ENCODE data around the gene SDHAF1.

SDHAF1 gene

GRCh38 chr19:35987571-35987896 lies 7.5 kb upstream of the SDHAF1 start:
- DNase-seq: no peak

DNA sequence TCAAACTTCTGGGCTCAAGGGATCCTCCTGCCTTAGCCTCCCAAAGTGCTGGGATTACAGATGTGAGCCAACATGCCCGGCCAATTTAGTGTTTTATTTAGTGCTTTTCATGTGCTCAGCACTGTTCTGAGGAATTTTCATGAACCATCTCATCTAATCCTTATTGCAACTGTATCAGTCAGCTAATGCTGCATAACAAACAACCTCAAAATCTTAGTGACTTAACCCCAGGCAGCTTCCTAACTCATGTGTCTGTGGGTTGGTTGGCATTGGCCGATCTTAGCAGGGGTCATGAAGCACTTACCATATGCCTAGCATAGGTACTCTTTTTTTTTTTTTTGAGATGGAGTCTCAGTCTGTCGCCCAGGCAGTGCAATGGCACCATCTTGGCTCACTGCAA lies 6.2 kb upstream of the SDHAF1 start:
- DNase-seq: no peak

- DNase-seq: no peak
These were observed 4.8 kb upstream of the SDHAF1 start for GRCh38 chr19:35990156-35990555.

DNA sequence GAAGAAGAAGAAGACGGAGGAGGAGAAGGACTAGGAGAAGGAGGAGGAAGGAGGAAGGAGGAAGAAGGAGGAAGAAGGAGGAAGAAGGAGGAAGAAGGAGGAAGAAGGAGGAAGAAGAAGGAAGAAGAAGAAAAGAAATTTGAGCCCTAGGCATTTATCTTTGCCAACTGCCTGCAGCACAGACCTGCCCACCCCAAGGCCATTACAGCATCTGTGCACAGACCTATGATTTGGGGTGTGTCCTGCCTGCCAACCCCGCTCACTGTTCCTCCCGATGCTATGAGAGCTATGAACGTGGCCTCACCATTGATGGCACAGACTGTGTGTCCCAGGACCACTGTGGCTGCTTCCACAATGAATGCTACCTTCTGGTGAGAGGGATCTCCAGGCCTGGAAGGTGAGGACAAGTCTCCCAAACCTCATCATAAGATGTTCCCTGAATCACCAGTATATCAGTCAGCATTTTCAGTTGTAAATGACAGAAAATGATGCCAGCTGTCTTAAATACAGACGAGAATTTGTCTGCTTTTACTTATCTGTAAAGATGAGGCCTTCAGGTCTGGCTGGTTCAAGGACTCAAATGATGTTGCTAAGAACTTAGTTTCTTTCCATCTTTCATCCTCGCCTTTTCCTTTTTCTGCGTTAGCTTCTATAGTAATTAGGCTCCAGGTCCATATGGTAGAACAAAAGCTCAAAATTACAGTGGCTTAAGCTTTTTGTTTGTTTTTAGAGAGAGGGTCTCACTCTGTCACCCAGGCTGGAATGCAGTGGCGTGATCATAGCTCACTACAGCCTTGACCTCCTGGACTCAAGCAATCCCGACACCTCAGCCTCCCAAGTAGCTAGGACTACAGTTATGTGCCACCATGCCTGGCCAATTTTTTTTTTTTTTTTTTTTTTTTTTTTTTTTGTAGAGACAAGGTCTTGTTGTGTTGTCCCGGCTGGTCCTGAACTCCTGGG lies 3.9 kb upstream of the SDHAF1 start:
- no peak for DNase-seq

DNA sequence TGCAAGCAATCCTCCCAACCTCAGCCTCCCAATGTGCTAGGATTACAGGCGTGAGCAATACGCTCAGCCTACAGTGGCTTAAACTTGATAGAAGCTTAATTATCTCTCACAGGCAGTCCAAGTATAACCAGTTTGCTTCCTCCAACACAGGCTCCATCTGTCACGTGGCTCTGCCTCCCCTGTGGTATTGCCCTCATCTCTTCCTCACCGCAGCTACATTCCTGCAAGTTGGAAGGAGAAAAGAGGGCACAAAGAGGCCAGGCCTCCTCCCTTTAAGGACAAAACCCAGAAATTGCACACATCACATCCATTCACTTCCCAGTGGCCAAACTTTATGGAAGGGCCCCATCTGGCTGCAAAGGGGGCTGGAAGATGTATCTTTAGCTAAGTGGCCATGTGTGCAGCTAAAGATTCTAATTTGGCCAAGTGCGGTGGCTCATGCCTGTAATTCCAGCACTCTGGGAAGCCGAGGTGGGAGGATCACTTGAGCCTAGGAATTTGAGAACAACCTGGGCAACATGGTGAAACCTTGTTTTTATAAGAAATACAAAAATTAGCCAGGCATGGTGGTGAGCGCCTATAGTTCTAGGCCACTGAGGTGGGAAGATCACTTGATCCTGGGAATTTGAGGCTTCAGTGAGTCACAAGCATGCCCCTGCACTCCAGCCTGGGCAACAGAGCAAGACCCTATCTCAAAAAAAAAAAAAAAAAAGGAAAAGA lies 3.1 kb upstream of the SDHAF1 start:
- no peak for DNase-seq

GRCh38 chr19:35992907-35993765 lies 1.9 kb upstream of the SDHAF1 start:
- DNase-seq: no peak

DNA sequence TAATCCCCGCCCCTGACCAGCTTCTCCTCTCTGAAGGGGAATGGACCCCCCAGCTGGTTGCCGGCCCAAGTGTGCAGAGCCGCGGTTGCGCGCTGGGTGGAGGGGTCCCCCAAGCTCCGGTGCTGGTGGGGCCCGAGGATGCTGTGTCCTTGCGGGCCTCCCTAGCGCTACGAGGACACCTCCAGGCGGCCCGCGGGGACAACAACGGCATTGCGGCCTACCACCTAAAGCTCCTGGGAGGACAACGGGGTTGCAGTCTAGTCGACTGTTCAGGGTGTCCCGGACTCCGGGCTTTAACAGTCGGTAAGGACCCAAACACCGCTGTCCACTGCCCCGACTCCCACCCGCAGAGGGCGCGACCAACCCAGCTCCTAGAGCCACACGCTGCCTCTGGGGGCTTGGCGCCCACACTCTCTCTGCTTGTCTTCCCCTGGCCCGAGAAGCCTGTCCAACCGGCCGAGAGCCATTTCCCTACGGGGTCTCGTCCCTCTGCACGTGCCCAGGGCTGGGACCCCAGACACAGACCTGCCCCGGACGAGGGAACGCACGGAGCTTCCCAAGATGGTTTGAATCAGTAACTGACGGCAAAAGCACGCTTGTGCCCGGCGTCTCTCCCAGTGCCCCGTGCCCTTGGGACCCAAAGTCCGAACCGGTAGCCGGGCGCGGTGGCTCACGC lies 927 bp upstream of the SDHAF1 start:
- DNase-seq: peak in 1 of 2 experiments; percentile 33

- no peak for DNase-seq
These were observed 1.8 kb downstream of the SDHAF1 start for GRCh38 chr19:35996777-35997176.

DNA sequence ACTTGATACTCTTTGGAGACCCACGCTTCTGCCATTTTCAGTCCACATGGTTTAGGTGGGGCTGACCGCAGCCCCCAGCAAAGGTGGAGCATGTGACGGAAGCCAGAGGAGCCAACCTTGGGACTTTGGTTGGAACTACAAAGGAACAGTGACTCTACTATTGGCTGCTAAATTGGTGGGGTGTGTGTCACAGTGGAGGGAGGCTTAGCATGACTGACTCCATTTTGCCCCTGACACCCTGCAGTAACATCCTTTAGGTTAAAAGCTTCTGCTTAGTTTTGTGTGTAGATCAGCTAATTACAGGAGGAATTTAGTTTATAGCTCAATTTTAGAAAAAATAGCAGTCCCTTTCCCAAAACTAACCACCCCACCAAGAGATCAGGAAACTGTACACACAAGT lies 6.6 kb downstream of the SDHAF1 start:
- no peak for DNase-seq

DNA sequence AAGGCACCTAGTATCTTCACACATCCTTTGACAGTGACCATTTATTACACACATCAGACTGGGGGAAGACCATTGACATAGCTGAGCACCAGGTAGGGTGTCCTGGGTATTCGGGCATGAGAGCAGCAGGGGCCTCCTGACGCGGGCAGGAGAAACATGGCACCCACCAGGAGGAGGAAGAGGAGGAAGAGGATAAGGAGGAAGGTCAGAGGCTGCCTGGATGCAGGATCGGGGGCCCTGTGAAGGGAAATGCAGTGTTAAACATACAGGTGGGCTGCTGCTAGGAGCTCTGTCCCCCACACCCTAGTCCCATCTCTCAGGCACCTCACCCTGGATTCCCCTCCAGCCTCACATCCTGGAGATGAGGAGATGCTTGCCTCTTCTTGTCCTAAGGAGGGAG lies 8.3 kb downstream of the SDHAF1 start:
- no peak for DNase-seq

- no peak for DNase-seq
These were observed 12.0 kb downstream of the SDHAF1 start for GRCh38 chr19:36006955-36007354.

- peak in 1 of 2 experiments; percentile 33 for DNase-seq
These were observed 13.5 kb downstream of the SDHAF1 start, which contains the start of gene SYNE4 for GRCh38 chr19:36008336-36008978. SYNE4 (minus strand) TSS chr19:36008813; CDS start chr19:36008681, 132 bp downstream.

DNA sequence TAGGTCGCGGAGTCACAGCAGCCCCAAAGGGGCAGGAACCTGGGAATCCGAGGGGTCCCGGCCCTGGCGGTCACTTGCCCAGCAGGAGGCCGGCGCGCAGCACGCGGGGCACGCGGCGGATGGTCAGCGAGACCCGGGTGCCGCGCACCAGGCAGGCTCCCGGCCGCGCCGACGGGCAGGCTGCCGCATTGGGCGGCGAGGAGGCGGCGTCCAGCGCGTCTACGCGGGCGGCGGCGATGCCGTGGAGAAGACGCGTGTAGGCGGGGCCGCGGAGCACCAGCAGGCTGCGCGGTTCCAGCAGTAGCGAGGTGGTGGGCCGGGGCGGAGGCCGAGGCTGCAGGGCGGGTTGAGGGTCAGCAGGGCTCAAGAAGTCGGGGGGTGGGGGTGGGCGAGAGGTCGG lies 14.2 kb downstream of the SDHAF1 start:
- peak; percentile 37 to 60 for DNase-seq

DNA sequence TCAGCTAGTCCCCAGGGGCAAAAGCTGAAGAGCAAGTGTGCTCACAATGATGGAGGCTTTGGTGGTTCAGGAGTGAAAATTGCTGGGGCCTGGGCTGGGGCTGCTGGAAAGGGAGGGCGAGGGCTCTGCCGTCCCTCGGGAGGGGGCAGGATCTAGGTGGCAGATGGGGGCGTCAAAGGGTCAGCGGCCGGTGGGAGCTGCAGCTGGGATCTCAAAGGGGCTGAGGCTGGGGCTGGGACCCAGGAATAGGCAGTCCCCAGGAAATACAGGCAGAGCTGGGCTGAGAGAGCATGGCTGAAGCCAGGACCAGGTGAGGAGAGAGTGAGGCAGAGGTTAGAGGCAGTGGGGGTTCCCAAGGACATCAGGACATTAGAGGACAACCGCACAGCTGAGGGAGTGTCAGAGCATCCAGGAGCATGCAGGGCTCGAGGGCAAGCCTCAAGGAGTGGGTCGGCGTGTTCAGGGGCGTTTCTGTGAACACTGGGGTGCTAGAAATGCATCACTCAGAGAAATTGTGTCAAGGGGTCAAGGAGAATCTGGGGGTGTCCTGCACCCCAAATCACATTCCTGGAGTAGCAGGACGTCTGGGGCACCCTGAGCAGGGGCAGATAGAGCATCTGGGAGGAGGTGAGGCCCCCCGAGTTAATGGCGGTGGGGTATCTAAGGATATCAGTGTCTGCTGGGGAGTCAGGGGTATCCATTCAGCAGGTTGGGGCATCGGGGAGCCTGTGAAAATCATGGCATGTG lies 14.8 kb downstream of the SDHAF1 start:
- DNase-seq: no peak

DNA sequence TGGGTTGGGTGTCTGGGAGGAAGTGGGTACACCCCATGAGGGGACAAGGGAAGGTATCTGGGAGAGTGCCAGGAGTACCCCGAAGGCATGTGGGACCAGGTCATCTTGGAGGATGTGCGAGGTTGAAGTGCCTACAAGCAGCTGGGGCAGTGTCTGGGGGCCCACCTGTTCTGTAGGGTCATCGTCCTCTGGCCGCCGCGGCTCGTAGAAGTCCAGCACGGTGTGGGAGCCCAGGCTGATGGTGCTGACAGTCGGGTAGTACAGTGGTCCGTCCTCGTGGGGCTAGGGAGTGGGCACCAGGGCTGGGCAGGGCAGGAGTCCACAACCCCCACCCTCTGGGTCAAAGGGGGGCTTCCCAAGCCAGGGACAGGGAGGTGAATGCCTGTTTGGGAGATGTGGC lies 15.4 kb downstream of the SDHAF1 start:
- no peak for DNase-seq

DNA sequence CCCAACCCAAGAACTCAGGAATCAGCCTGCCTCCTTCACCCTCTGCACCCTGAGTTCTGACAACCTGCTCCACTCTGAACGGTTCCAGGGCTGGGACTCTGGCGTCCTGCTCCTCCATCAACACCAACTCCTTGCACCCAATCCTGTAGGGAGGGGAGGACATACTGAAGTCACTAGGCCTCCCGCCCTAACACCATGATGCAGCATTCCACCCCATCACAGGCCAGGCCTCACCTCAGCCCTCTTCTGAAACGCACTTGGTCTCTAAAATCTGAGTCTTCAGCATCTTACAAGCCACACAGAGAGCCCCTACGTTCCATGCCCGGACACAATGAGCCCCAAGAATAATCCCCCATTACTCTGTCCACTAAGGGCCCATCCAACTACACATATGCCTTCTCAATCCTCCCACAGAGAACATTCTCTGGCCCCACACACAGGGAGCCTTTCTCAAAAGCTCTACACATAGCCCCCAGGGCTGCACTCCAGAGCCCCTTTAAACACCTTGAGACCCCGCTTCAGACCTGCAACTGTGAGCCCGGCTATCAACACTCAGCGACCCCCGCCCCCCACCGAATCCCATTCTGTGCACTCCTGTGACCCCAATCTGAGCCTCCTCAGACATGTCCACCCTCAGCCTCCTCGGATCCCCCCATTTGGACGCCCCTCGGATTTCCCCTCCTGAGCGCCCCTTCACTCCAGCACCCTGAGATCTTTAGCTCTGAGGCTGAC lies 18.5 kb downstream of the SDHAF1 start:
- no peak for DNase-seq

- DNase-seq: peak; percentile 99
These were observed 19.3 kb downstream of the SDHAF1 start, which contains the start of gene ALKBH6 for GRCh38 chr19:36014012-36014924. ALKBH6 (minus strand) TSS chr19:36014213; CDS start chr19:36013397, 816 bp downstream.

DNA sequence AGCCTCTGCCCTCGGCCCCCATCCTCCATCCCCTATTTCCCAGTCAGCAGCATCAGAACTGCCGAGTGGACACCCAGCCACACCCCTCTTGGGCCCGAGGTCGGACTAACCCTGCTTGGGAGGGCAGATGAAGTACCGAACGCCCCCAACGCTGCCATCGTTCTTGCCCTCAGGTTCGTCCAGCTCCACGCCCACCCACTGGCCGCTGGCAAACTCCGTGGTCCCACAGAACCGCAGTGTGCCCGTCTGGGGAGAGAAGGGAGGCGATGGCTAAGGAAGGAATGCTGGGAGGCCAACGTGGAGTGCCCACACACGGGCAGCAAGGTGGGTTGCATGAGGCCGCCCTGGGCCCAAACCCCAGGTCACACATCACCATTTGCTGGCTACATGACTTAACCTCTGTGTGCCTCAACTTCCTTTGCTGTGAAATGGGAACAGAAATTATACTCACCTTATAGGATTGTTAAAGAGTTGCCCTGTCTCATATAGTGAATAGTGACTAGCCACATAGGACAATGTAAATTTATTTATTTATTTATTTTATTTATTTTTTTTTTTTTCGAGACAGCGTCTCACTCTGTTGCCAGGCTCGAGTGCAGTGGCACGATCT lies 24.2 kb downstream of the SDHAF1 start:
- no peak for DNase-seq

DNA sequence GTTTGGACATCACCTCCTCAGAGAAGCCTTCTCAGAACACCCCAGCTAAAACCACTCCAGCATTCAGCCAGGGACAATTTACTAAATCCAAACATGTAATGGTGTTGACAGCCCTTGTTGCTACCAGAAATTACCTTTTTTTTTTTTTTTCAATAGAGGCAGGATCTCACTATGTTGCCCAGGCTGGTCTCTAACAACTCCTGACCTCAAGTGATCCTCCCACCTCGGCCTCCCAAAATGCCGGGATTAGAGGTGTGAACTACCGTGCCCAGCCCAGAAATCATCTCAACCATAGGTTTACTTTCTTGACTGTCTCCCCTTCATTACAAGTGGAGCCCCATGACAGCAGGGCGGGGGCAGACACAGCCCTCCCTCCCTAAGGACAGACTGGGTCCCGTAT lies 28.4 kb downstream of the SDHAF1 start:
- DNase-seq: no peak
